ENCODE data around the gene TBC1D1.
"Not testable (repeated sequence)": the region's sequence is repeated elsewhere in the genome, so short reads cannot be mapped to it uniquely, and the experiment has no call there.

TBC1D1 gene

GRCh38 chr4:37918653-37919052 is 27.8 kb downstream of the TBC1D1 start:
- no peak for DNase-seq (ENCODE audit: low read depth in 4 of 4, low spot score in 1 of 4)

- DNase-seq (ENCODE audit: low read depth in 4 of 4, low spot score in 1 of 4), result no peak
These were observed 31.4 kb downstream of the TBC1D1 start for GRCh38 chr4:37922328-37922727.

GRCh38 chr4:37923089-37923488 is 32.2 kb downstream of the TBC1D1 start:
- DNase-seq (ENCODE audit: low read depth in 4 of 4, low spot score in 1 of 4), result not testable (repeated sequence)

GRCh38 chr4:37924946-37925345 is 34.1 kb downstream of the TBC1D1 start:
- DNase-seq (ENCODE audit: low read depth in 4 of 4, low spot score in 1 of 4), result no peak

GRCh38 chr4:37927434-37927833 is 36.5 kb downstream of the TBC1D1 start:
- DNase-seq (ENCODE audit: low read depth in 4 of 4, low spot score in 1 of 4), result no peak

- DNase-seq (ENCODE audit: low read depth in 4 of 4, low spot score in 1 of 4), result no peak
These were observed 37.8 kb downstream of the TBC1D1 start for GRCh38 chr4:37928426-37929416.

- DNase-seq (ENCODE audit: low read depth in 4 of 4, low spot score in 1 of 4), result no peak
These were observed 43.2 kb downstream of the TBC1D1 start for GRCh38 chr4:37934096-37934495.

- DNase-seq (ENCODE audit: low read depth in 4 of 4, low spot score in 1 of 4), result no peak
These were observed 43.7 kb downstream of the TBC1D1 start for GRCh38 chr4:37934609-37935008.

- DNase-seq (ENCODE audit: low read depth in 4 of 4, low spot score in 1 of 4), result no peak
These were observed 44.1 kb downstream of the TBC1D1 start for GRCh38 chr4:37935026-37935425.

GRCh38 chr4:37936889-37937498 is 46.1 kb downstream of the TBC1D1 start:
- DNase-seq (ENCODE audit: low read depth in 4 of 4, low spot score in 1 of 4), result no peak

GRCh38 chr4:37938208-37938607 is 47.3 kb downstream of the TBC1D1 start:
- DNase-seq (ENCODE audit: low read depth in 4 of 4, low spot score in 1 of 4), result no peak

GRCh38 chr4:37946503-37947179 is 55.8 kb downstream of the TBC1D1 start:
- no peak for DNase-seq (ENCODE audit: low read depth in 4 of 4, low spot score in 1 of 4)

GRCh38 chr4:37948542-37948941 is 57.7 kb downstream of the TBC1D1 start:
- no peak for DNase-seq (ENCODE audit: low read depth in 4 of 4, low spot score in 1 of 4)

- no peak for DNase-seq (ENCODE audit: low read depth in 4 of 4, low spot score in 1 of 4)
These were observed 58.9 kb downstream of the TBC1D1 start for GRCh38 chr4:37949636-37950426.

GRCh38 chr4:37951461-37952352 is 60.8 kb downstream of the TBC1D1 start:
- no peak for DNase-seq (ENCODE audit: low read depth in 4 of 4, low spot score in 1 of 4)

GRCh38 chr4:37953156-37953555 is 62.3 kb downstream of the TBC1D1 start:
- DNase-seq (ENCODE audit: low read depth in 4 of 4, low spot score in 1 of 4), result no peak

- DNase-seq (ENCODE audit: low read depth in 4 of 4, low spot score in 1 of 4), result no peak
These were observed 62.9 kb downstream of the TBC1D1 start for GRCh38 chr4:37953620-37954293.

- no peak for DNase-seq (ENCODE audit: low read depth in 4 of 4, low spot score in 1 of 4)
These were observed 66.1 kb downstream of the TBC1D1 start for GRCh38 chr4:37956941-37957340.

- DNase-seq (ENCODE audit: low read depth in 4 of 4, low spot score in 1 of 4), result no peak
These were observed 68.0 kb downstream of the TBC1D1 start for GRCh38 chr4:37958932-37959331.
